GM18508 (cell line): ENCODE data around the gene CEACAM21.
"Not testable (repeated sequence)": the region's sequence is repeated elsewhere in the genome, so short reads cannot be mapped to it uniquely, and the experiment has no call there.

Experiments
- ATAC-seq: cut with Tn5 transposase; IDR thresholded peaks from one replicate; pipeline ENCODE4 v1.9.1; 2021; ENCODE audit warnings: moderate number of reproducible peaks; ENCODE audit not compliant: insufficient read depth, unreplicated experiment

CEACAM21 gene

DNA sequence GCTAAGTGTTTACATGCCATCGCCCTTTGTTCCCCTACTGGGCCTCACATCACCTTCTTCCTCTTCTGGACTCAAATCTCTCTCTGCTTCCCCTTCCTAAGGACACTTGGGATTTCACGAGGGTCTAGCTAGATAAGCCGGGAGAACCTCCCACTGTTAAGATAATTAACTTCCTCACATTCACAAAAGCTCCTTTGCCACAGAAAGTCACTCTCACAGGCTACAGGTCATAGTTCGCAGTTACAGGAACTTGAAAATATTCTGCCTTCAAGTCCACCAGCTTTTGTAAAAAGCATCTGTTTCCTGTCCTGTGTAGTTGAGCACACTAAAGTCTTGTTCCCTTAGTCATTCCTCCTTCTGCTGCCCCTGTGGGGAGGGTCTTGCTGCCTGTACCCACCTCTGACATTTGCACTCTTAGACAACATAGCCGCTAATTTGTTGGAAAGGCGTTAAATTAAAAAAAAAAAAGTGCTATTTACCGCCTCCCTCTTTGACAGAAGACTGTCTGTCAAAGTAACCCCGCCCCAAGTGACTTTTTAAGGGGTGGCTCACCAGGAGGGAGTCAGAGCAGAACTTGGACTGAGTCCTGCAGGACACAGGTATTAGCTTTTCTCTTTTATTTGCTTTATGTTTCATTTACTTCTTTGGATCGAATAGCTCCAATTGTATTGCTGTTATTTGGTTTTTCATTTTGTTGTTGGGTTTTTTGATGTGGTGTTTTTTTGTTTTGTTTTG, 26.8 kb upstream of the CEACAM21 start:
- no peak for ATAC-seq

DNA sequence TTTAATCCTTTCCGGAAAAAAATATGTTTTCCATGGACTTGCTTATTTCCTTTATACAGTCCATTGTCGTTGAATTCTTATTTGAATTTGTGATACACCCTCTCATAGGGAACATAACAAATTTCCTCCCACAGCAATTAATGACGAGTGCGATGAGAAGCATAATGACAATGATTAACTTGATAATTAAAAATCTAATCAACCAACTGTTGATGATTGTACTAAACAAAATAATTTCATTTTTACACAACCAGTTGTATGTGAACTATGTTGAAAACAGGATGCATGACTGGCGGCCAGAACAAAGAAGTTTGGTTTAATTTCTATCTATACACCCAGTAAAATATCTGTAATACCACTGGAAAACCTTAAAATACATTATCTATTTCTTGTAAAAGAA, 26.1 kb upstream of the CEACAM21 start:
- no peak for ATAC-seq

DNA sequence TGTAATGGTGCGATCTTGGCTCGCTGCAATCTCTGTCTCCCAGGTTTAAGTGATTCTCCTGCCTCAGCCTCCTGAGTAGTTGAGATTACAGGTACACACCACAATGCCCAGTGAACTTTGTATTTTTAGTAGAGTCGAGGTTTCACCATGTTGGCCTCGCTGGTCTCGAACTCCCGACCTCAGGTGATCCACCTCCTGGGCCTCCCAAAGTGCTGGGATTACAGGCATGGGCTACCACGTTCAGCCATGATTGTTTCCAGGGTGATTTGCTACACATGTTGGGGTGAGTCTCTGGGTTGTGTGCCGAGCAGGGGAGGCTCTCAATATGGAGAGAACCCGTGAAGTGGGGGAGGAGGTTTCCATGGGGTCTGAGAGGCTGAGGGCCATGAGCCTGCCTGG, 24.8 kb upstream of the CEACAM21 start:
- ATAC-seq = no peak

DNA sequence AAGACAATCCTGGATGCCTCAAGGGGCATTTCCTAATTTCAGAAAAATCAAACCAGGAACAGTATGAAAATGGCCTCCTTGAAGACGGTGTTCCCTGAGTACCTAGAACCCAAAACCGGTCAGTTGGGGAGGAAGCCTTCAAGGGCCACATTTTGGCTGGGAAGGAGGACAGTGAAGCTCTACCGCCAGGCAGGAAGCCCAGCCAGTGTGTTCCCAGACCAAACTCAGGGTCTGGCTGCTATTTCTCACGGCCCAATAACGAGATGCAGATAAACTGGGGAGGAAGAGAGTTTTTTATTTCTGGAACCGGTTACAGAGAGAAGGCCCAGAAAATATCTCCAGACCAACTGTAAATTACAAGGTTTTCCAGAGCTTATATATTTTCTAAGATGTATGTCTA, 24.3 kb upstream of the CEACAM21 start:
- ATAC-seq = no peak

DNA sequence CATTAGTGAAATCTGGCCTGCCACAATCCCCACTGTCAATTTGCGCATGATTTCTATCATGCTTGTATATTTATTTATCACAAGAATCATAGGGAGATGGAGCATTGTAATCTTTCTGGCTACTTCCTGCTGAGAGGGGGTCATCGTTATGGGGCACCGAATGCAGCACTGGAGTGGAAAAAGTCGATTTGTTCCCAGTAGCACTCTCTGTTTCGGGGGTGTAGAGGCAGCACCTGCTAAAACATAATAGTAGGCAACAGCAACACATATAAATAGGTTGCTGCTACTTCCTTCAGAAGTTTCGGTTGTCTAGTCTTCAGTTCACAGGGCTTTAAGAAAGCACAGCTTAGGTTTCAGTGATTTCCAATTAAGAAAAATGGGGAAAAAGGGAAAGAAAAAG, 23.4 kb upstream of the CEACAM21 start:
- no peak for ATAC-seq

DNA sequence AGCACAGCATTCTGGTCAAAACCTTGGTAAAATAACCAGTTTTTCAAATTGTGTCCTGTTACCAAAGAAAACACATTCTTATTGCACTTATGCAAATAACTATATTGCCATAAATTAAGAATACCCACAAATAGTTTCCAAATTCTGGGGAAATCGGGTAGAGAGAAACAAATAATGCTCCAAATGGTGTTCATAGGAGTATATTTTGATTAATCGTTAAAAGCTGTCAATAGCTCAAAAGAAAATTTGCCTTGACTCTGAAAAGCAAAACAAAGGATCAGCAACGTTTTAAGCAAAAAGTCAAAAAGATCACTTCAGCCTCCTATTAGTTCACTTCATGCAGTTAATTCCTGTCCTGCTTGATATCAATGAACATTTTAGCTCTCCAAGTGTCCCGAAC, 22.2 kb upstream of the CEACAM21 start:
- ATAC-seq = no peak

DNA sequence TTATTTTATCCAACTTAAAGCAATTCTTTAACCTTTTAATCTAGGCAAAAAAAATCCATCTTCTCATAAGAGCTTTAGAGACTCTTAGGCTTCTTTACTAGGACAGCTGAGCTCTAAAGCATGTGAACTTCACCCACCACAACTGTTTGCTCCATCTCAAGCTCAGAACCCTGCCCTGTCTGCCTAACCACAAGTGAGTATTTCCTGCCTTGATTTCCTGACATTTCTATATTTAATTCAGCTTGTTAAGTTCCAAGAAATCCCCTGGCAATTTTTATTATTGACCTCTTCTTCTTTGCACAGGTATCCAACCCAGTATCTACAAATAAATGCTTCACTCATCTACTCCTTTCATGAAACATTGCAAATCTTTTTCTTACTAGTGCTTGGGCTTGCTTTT, 21.1 kb upstream of the CEACAM21 start:
- ATAC-seq = no peak

DNA sequence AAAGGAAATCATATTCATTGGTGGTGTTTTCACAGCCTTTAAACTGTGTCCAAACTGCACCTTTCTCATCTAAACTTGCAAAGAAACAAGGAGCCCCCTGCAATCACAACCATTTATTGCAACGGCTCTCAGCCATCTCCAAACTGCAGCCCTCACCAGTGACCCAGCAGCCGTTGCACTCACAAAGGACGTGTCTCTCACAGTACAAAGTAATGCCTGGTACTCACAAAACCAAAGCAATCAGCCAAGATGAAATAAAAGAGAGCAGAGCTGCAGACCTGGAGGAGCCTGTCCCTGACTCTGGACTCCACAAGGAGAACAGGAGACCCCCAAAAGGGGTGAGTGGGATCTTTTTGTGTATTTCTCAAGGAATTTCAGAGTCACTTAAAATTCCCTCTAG, 20.2 kb upstream of the CEACAM21 start:
- no peak for ATAC-seq

DNA sequence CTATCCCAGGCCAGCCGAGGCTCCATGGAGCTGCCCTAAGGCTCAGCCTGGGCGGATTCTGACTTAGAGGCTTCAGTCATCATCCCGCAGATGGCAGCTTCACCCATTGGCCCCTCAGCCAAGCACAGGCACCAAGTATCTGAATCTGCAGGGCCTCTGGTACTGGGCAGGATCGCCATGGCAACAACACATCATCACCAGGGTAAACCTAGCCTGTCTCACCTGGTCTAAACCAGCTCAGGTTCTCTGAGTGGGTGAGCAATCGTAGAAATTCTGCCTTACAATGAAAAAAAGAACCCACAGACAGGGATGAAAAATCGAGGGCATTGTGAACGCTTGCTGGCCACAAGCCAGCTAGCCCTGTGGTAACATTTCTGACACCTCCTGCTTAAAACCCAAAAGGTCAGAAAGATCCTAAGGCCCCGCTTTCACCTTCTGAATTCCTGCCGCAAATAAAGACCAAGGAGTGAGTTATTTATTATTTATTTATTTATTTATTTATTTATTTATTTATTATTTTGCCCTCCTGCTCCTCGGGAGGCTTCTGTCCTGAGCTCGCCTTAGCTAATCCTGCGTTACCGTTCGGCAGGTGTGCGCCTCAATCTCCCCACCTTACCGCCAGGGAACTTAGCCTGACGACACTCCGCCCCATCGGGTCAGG, 12.0 kb upstream of the CEACAM21 start:
- no peak for ATAC-seq

DNA sequence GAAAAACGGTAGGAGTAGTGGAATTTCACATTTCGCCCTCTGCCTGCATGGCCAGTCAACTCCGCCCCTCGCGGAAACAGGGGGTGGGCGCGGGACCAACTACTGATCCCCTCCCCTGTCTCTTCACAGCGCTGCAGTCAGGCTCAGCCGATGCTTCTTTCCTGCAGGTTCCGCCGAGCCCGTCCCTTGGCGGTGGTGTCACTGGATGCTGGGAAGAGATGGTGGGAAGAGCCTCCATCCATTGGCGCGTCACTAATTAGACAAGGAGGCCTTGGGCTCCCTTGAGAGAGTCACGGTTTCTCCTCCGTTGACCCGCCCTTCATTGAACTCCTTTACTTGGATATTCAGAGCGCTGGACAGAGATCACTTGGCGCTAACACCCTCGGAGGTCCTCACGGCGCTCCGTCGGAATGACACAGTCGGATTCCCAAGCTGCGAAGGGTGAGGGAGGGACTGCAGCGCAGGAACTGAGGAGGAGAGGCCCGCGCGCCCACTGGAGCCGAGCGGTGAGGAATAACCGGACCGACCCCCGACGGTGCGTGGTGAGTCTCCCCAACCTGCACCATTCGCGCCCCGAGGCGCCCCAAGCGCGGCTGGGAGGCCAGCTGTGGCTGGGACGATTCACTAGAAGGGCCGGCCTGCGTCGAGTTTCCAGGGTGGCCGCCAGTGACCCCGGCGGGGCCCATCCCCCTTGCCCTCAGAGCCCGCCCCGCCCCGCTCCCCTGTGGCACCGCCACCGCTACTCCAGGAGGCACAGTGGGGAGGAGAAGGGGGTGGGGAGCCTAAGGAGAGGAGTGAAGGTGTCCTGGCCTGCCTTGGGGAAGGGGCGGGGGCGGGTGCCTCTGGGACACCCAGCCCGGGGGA, 11.2 kb upstream of the CEACAM21 start:
- ATAC-seq = no peak

DNA sequence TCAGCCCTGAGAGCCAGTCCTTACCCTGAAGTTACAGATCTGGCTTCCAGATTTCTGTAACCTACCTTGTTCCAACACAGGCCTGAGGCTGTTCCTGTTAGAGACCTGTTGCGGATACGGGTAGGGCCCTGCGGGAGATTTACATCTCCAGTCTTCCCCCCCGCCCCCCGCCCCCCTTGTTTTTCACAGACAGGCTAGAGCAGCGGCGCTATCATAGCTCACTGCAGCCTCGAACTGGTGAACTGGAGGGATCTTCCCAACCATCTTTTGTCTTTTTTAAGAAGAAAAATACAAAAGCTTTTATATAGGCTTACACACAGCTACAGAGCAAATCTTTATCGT, 10.6 kb upstream of the CEACAM21 start:
- no peak for ATAC-seq

DNA sequence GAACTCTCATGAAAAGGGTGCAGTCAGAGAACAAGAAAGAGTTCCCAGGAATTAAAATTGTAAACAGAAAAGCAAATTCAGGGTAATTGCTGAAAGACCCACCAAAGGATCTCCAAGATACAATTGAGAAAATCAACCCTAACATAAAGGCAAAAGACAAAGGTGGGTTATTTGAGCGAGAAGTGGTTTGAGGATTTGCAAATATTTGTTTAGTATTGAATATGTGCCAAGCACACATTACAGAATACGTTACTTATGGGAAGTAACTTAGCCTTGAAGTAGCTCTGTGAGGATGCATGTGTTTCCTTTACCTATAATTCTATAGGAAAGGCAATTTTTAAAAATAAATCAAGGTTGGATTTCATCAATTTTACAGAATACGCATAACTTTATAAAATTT, 10.0 kb upstream of the CEACAM21 start:
- ATAC-seq = no peak

DNA sequence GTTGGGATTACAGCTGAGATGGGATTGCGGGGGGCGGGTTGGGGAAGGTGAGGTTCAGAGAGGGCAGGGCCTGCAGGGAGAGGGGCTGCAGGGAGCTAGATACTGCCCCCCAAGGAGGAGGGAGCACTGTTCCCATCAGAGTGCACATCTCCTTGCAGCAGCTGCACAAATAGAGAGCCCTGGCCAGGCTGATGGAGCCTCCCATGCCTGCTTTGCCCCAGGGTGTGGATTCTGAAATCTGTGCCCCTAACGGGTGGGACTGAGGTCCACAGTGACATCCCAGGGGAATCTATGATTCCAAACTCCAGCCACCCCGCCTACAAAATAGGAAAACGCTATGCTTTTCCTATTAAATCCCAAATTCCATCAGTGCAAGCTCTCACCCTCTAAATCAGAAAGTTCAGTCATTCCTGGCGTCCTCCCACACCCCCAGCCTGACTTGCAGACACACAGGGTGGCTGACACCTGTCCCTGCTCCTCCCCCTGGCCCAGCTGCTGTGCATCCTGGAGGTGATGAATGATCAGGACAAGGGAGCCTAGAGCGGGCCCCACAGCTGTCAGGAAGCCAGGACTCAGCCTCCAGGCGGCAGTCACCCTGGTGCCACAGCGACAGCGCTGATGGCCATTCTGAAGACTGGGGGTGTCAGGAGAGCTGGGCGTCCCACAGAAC, 6.3 kb upstream of the CEACAM21 start:
- no peak for ATAC-seq

DNA sequence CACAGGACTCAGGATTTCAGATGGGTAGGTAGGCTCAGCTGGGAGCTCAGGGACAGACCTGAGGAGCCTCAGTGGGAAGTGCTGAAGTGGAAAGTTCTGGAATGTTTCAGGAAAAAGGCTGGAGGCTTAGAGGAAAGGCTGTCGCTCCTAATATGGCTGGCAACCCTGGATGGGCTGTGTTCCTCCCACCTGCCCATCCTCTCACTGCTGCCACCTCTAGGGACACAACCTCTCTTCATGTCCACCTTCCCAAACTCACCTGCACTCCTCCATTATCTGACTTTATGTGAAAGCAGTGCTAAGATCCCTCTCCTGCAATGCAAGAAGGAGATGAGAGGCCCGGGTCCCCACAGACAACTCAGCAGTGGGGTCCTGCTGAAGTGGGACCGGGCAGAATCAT, 5.8 kb upstream of the CEACAM21 start:
- ATAC-seq = no peak

DNA sequence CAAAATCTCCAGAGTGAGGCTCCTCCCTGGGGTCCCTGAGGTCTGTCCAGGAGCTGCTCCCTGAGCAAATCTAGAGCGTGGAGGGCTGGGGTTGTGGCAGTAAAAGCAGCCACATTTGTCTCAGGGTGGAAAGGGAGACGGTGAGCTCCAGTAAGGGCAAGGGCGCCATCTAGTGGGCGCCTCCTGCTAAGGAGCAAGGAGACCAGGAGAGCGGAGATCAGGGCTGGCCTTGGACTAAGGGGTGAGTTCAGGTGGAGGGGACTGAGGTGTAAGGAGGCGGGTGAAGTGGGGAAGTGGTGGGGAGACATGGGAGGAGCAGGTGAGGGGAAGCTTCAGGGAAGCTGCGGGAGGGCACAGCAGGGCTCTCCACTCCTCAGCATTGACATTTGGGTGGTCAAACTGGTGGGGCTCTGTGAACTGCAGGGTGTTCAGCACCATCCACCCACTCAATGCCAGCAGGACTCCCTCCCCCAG, 5.3 kb upstream of the CEACAM21 start:
- no peak for ATAC-seq

DNA sequence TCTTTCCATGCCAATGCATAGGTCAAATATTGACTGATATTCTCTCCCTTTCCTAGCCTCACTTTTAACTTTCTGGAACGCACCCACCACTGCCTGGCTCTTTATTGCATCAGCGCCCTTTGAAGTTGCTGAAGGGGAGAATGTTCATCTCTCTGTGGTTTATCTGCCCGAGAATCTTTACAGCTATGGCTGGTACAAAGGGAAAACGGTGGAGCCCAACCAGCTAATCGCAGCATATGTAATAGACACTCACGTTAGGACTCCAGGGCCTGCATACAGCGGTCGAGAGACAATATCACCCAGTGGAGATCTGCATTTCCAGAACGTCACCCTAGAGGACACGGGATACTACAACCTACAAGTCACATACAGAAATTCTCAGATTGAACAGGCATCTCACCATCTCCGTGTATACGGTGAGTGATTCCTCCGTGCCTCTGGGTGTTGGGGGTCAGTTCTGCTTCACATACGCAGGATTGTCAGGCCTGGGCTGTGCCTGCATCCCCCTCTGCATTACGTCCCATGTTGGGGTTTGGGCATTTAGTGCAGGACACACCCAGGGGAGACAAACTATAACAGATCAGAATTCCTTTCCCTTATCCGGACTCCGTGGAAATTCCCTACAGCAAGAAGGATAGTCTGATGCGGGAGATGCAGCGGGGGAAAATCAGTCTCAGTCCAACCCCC, 1.3 kb downstream of the CEACAM21 start:
- ATAC-seq = no peak

DNA sequence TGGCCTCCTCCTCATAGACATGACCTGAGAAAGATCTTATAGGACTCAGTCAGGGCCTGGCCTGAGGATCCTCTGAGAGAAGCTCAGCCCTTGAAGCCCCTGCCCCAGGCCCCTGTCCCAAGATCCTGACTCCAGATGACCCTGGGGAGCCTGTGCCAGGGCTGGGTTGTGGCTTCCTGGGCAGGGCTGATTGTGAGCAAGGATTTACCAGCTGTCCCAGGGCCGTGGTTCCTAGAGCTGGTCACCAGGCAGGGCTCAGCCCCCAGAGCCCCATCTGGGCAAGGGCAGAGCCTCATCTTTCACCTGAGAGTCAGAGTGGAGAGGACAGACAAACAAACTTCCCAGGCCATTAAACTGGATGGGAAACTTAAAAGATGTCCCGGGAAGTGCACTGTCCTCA, 1.9 kb downstream of the CEACAM21 start:
- no peak for ATAC-seq

DNA sequence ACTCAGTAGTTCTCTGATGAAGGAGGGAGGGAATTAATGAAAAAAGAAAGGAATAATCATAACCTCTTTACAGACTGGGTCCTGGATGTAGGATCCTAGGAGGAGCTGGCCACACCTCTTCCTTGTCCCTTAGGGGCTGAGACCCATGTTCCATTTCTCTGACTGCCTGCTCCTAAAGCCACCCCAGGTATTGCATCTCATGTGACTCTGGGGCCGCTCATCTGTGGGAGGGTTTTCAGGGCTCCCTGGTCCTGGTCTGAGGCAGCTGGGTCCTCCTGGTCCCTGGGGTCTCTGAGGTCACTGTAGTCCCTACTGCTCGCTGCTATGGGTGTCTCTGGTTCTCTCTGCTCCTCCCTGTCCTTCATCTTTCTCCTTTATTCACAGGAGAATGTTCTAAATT, 2.9 kb downstream of the CEACAM21 start:
- no peak for ATAC-seq

DNA sequence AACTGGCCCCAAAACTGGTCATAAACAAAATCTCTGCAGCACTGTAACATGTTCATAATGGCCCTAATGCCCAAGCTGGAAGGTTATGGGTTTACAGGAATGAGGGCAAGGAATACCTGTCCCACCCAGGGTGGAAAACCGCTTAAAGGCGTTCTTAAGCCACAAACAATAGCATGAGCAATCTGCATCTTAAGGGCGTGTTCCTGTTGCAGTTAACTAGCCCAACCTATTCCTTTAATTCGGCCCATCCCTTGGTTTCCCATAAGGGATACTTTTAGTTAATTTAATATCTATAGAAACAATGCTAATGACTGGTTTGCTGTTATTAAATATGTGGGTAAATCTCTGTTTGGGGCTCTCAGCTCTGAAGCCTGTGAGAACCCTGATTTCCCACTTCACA, 5.1 kb downstream of the CEACAM21 start:
- not testable (repeated sequence) for ATAC-seq

DNA sequence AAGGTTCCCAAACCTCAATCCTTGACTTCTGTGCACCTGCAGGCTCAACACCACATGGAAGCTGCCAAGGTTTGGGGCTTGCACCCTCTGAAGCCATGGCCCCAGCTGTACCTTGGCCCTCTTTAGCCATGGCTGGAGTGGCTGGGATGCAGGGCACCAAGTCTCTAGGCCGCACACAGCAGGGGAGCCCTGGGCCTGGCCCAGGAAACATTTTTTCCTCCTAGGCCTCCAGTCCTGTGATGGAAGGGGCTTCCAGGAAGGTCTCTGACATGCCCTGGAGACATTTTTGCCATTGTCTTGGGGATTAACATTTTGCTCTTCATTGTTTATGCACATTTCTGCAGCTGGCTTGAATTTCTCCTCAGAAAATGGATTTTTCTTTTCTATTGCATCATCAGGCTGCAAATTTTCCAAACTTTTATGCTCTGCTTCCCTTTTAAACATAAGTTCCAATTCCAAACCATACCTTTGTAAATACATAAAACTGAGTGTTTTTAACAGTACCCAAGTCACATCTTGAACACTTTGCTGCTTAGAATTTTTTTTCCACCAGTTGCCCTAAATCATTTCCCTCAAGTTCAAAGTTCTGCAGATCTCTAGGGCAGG, 6.7 kb downstream of the CEACAM21 start:
- not testable (repeated sequence) for ATAC-seq
